ENCODE results near the gene KCNK16. TPM values are rescaled to one million over a fixed set of nuclear protein-coding genes. Genes with fewer than 3 reads are reported as not detected.

The KCNK16 gene
- total RNA-seq, 2 donors from 2014 or later: not detected

DNA sequence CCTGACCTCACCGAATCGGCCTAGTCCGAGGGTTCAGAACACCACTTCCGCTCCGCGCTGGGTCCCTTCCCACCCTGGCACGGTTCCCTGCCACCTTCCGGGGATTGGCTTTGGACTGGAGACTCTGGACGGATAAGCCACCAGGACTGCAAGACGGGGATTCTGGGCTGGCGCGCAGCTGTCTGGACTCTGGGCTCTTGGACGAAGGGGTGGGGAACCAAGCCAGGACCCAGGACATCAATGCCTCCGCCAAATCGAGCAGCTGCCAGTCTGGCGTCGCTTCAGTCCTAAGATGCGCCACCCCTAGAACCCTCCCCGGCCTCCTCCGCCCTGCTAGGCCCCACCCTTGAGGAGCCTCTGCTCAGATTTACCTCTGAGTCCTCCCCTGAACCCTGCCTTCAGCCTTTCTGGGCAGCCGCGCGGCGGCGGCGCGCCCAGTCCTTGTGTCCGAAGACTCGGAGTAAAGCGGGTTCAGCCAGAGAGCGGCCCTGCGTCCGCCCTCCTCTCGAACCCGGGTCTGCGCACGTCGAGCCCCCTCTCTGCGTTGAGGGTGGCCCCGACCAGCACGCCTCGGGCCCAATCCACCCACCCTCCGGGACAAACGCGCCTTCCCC is 9.5 kb downstream of the KCNK16 start:
- DNase-seq (ENCODE audit: low spot score) (no peak), ATAC-seq (no peak)
- Mint-ChIP-seq H3K27ac (no peak overlapping the region), H3K4me3 (no peak overlapping the region), H3K4me1 (ENCODE audit: low read depth in 2 of 2) (peaks cover 2 to 6% of the 10 kb centered on the region in 2 donors), H3K36me3 (no peaks in the 10 kb centered on the region), H3K27me3 (peaks cover 14 to 22% of the 10 kb centered on the region in 2 donors), H3K9me3 (no peaks in the 10 kb centered on the region)

DNA sequence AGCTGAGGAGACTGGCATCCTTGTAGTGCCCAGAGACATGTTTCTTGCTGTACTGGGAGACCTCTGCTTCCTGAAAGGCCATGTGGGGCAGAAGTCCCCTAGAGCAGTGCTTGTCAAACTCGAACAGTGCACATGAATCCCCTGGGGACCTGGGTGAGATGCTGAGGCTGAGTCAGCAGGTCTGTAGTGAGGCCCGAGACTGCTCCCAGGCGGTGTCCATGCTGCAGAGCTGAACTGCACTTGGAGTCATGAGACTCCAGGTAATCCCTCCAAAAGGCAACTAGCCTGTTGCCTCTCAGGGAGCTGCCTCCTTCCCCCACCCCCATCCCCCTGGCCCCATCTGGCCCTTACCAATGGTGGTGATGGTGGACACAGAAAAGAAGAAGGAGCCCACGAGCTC is 12.0 kb downstream of the KCNK16 start:
- H3K27ac Mint-ChIP-seq: no peak overlapping the region
- H3K4me3 Mint-ChIP-seq: no peak overlapping the region
- H3K27me3 Mint-ChIP-seq: peaks cover 14 to 21% of the 10 kb centered on the region in 2 donors
- DNase-seq (ENCODE audit: low spot score) (no peak), ATAC-seq (no peak)
- H3K4me1 Mint-ChIP-seq (ENCODE audit: low read depth in 2 of 2): peaks cover 2 to 6% of the 10 kb centered on the region in 2 donors
- H3K9me3 Mint-ChIP-seq: no peaks in the 10 kb centered on the region
- H3K36me3 Mint-ChIP-seq: no peaks in the 10 kb centered on the region

DNA sequence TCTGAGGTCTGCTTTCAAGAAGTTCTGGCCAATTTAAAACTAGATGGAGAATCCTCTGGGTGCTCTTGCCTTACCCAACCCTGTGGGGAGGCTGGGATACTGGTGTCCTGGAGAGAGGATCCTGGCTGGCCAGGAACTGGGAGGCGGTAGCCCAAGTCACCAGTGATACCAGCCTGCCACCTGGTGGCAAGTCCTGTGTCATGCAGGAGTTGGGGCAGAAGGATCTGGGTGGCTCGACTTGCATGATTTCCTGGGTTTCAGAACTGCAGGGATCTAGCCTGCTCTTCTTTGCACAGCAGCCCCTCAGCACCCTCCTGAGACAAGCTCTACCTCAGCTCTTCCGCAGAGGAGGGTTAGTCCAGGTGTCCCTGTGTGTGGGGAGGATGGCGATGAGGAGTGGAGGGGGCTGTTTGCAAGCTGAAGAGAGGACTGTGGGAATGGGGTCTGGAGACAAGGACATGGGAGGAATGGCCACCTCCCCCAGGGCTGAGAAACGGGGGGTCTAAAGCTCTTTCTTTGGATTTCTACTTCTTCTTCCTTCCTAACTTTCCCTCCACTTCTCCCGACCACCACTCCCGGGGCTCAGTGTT is 12.5 kb downstream of the KCNK16 start:
- ATAC-seq: peak; percentile 45 to 65
- H3K9me3 Mint-ChIP-seq: no peaks in the 10 kb centered on the region
- H3K4me1 Mint-ChIP-seq (ENCODE audit: low read depth in 2 of 2): peaks cover 2 to 6% of the 10 kb centered on the region in 2 donors
- no peaks in the 10 kb centered on the region for H3K36me3 Mint-ChIP-seq
- no peak overlapping the region for H3K4me3 Mint-ChIP-seq
- H3K27ac Mint-ChIP-seq: no peak overlapping the region
- no peak for DNase-seq (ENCODE audit: low spot score)
- H3K27me3 Mint-ChIP-seq: peaks cover 14 to 20% of the 10 kb centered on the region in 2 donors

DNA sequence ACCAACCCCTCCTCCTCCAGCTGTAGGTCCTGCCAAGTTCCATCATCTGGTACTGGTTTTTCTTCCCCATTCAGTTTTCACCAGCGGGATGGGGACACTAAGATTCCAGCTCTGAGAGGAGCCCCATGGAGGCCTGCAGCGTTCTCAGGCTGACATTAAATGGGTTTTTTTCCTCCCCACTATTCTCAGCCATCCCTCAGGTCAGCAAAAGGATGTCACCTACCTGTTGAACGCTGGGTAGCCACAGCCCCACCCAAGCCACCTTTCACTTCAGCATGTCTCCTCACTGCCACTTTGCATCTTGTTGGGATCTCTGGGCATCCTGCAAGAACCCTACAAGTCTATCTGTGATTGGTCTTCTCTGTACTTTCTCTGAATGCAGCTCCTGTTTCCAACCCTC is 15.0 kb downstream of the KCNK16 start:
- ATAC-seq: no peak
- H3K27ac Mint-ChIP-seq: no peak overlapping the region
- no peak for DNase-seq (ENCODE audit: low spot score)
- peaks cover 14 to 16% of the 10 kb centered on the region in 2 donors for H3K27me3 Mint-ChIP-seq
- H3K4me3 Mint-ChIP-seq: no peak overlapping the region
- peaks cover 6 to 9% of the 10 kb centered on the region in 2 donors for H3K4me1 Mint-ChIP-seq (ENCODE audit: low read depth in 2 of 2)
- H3K36me3 Mint-ChIP-seq: no peaks in the 10 kb centered on the region
- no peaks in the 10 kb centered on the region for H3K9me3 Mint-ChIP-seq

DNA sequence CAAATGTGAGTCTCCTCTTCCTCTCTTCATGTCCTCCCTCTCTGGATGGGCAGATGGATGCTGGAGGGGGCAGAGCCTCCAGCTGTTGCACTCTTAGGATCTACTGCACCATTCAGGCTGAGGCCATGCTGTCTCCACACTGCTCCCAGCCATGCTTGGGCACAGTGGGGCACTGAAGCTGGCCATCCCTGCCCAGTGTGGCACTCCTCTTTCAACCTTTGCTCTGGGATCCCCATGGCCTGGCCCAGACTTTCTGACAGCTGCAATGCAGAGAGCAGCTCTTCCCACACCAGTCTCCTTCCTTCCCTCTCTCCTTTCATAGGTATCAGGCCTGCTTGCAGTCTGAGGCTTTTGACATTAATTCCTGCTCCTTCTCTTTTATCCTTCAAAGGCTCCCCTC is 17.6 kb downstream of the KCNK16 start:
- peaks cover 2 to 9% of the 10 kb centered on the region in 2 donors for H3K4me1 Mint-ChIP-seq (ENCODE audit: low read depth in 2 of 2)
- H3K27me3 Mint-ChIP-seq: peaks cover 5 to 7% of the 10 kb centered on the region in 2 donors
- H3K9me3 Mint-ChIP-seq: no peaks in the 10 kb centered on the region
- ATAC-seq (no peak), DNase-seq (ENCODE audit: low spot score) (no peak)
- H3K36me3 Mint-ChIP-seq: no peaks in the 10 kb centered on the region
- H3K27ac Mint-ChIP-seq: no peak overlapping the region
- no peak overlapping the region for H3K4me3 Mint-ChIP-seq

DNA sequence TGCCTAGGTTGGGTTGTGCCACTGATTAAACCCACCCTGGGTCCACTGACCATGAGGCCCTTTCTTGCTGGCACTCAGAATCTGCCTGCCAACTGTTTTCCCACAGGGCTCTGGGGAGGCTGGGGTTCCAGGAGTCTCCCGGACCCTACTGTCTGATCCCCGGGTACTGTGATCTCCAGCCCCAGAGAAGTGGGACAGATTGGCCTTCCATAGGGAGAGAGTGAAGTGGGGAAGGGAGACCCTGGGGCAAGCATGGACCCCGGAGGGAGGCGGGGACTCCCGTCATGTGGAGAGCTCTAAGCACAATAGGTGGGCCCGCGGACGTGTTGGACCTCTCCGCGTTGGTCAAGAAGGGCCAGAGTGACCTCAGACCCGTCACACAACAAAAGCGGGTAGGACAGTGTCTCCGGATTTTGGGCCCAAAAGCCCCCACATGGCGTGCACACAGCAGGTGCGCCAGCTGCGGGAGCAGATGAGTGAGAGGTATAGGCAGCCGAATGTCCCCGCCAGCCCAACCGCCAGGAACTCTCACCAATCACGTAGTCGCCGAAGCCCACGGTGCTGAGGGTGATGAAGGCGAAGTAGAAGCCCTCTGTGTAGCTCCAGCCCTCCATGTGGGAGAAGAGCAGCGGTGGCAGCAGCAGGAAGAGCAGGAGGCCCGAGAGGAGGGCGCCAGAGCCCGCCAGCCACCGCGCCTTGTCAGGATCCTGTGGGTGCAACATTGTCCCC is 18.9 kb downstream of the KCNK16 start:
- DNase-seq (ENCODE audit: low spot score) (no peak), ATAC-seq (peak in 1 of 2 donors; percentile 24)
- H3K9me3 Mint-ChIP-seq: no peaks in the 10 kb centered on the region
- no peak overlapping the region for H3K4me3 Mint-ChIP-seq
- no peak overlapping the region for H3K27ac Mint-ChIP-seq
- peaks cover 3 to 7% of the 10 kb centered on the region in 2 donors for H3K27me3 Mint-ChIP-seq
- peaks cover 0 to 9% of the 10 kb centered on the region in 2 donors for H3K4me1 Mint-ChIP-seq (ENCODE audit: low read depth in 2 of 2)
- no peaks in the 10 kb centered on the region for H3K36me3 Mint-ChIP-seq

DNA sequence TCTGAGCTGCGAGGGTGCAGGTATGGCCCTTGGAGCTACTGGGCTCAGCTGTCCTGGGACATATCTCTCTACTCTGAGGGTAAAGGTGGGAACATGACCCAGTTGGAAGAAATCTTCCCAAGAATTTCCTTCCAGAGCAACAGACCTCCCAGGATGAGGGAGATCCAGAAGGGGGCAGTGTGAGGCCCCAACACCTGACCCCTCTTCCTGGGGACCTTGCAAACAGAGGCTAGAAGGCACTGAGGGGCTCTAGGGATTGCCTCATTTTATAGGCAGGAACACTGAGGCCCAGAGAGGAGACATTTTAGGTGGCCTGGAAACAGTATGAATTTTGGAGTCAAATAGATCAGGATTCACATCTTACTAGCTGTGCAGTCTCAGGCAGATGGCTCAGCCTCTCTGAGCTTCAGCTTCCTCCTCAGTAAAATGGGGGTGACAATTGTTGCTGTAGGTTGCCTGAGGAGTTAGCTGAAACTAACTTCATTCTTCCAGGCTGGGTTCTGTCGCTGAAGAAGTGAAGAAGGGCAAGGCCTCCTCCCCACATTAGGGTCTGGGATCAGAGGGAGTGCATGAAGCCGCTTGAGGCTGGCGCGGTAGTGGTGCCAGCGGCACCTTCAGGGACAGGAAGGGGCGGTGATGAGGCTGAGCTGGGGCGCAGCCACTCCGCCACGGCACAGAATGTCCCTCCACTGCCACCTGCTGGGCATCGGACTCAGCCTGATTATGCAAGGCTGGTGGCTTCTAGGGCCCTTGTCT is 19.7 kb downstream of the KCNK16 start:
- no peak overlapping the region for H3K27ac Mint-ChIP-seq
- peak; percentile 87 for DNase-seq (ENCODE audit: low spot score)
- H3K9me3 Mint-ChIP-seq: no peaks in the 10 kb centered on the region
- H3K27me3 Mint-ChIP-seq: peaks cover 2 to 7% of the 10 kb centered on the region in 2 donors
- no peaks in the 10 kb centered on the region for H3K36me3 Mint-ChIP-seq
- peak overlapping the region; percentile 18 for H3K4me3 Mint-ChIP-seq
- H3K4me1 Mint-ChIP-seq (ENCODE audit: low read depth in 2 of 2): peaks cover 0 to 9% of the 10 kb centered on the region in 2 donors
- ATAC-seq: peak; percentile 90 to 95

DNA sequence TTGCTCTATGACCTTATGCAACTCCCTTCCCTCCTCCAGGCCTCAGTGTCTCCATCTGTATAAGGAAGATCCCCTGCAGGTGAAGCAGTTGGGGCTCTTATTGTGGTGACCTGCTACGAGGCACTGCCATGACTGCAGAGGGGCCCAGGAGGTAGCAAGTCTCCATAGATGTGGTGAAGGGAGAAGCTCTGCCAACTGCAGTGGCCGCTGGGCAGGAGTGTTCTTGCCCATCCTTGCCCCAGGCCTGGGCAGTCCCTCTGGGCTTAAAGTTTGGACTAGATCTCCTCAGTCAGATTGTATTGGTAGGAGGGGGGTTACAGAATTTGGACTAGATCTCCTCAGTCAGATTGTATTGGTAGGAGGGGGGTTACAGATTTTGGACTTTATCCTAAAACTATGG is 20.5 kb downstream of the KCNK16 start:
- Mint-ChIP-seq H3K27ac (no peak overlapping the region), H3K4me1 (ENCODE audit: low read depth in 2 of 2) (peaks cover 0 to 9% of the 10 kb centered on the region in 2 donors), H3K27me3 (peaks cover 0 to 7% of the 10 kb centered on the region in 2 donors), H3K36me3 (no peaks in the 10 kb centered on the region), H3K4me3 (no peak overlapping the region), H3K9me3 (no peaks in the 10 kb centered on the region)
- DNase-seq (ENCODE audit: low spot score): no peak
- ATAC-seq: no peak

DNA sequence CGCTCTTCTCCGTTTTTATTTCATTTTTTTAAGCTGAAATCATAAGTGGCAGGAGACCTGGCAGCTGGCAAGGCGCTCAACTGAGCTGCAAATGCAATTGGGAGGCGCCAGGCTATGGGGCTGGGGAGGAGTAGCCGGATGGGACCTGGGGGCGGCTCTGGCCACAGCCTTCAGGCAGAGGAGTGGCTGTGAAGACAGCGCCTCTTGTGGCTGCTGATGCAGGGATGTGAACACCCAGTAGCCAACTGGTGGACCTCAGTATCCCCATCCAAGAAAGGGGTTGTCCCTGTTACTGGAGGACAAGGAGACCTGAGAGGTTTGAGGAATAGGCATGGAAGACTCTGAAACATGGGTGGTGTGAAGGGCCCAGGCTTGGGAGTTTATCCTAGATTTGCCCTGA is 20.9 kb downstream of the KCNK16 start:
- Mint-ChIP-seq H3K36me3 (no peaks in the 10 kb centered on the region), H3K27me3 (peaks cover 0 to 7% of the 10 kb centered on the region in 2 donors), H3K4me3 (no peak overlapping the region), H3K27ac (no peak overlapping the region), H3K9me3 (no peaks in the 10 kb centered on the region), H3K4me1 (ENCODE audit: low read depth in 2 of 2) (peaks cover 0 to 9% of the 10 kb centered on the region in 2 donors)
- no peak for ATAC-seq
- DNase-seq (ENCODE audit: low spot score): no peak

DNA sequence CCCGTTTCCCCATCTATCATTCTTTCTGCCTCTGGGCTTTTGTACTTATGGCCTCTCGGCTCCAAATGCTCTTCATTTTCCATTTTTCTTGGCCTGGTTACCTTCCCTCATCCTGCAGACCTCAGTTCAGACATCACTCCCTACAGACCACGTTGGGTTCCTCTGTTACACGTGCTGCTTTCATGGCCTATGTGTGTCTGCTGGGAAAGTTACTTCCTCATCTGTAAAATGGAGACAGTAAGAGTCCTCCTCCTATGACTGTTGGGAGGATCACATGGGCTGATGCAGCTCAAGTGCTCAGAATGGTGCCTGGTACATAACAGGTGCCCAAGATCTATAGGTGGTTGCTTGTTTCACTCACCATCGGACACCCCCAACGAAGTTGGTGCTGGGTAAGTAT is 21.8 kb downstream of the KCNK16 start:
- DNase-seq (ENCODE audit: low spot score) (no peak), ATAC-seq (no peak)
- Mint-ChIP-seq H3K36me3 (no peaks in the 10 kb centered on the region), H3K4me3 (no peak overlapping the region), H3K9me3 (no peaks in the 10 kb centered on the region), H3K4me1 (ENCODE audit: low read depth in 2 of 2) (peaks cover 0 to 9% of the 10 kb centered on the region in 2 donors), H3K27ac (no peak overlapping the region), H3K27me3 (peaks cover 0 to 7% of the 10 kb centered on the region in 2 donors)

DNA sequence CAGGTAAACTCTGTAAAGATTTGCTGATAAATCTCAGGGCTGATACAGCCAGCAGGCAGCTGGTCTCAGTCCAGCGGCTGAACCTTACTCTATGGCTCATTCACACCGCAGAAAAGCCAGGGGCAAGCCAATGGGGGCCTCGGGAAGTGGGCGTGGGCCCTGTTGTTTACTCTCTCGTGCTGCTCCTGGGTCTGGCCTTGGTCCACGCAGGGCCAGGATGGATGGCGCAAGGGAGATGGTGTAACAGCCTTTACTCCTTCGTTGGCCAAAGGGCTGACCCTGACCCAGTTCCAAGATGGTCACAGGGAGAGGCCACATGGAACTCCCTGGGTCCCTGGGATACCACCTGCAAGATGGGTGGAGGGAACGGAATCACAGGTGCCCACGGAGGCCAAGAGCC is 24.4 kb downstream of the KCNK16 start:
- peaks cover 0 to 18% of the 10 kb centered on the region in 2 donors for H3K27me3 Mint-ChIP-seq
- no peaks in the 10 kb centered on the region for H3K36me3 Mint-ChIP-seq
- peaks cover 0 to 8% of the 10 kb centered on the region in 2 donors for H3K4me1 Mint-ChIP-seq (ENCODE audit: low read depth in 2 of 2)
- DNase-seq (ENCODE audit: low spot score) (no peak), ATAC-seq (no peak)
- no peak overlapping the region for H3K4me3 Mint-ChIP-seq
- H3K9me3 Mint-ChIP-seq: no peaks in the 10 kb centered on the region
- H3K27ac Mint-ChIP-seq: no peak overlapping the region

DNA sequence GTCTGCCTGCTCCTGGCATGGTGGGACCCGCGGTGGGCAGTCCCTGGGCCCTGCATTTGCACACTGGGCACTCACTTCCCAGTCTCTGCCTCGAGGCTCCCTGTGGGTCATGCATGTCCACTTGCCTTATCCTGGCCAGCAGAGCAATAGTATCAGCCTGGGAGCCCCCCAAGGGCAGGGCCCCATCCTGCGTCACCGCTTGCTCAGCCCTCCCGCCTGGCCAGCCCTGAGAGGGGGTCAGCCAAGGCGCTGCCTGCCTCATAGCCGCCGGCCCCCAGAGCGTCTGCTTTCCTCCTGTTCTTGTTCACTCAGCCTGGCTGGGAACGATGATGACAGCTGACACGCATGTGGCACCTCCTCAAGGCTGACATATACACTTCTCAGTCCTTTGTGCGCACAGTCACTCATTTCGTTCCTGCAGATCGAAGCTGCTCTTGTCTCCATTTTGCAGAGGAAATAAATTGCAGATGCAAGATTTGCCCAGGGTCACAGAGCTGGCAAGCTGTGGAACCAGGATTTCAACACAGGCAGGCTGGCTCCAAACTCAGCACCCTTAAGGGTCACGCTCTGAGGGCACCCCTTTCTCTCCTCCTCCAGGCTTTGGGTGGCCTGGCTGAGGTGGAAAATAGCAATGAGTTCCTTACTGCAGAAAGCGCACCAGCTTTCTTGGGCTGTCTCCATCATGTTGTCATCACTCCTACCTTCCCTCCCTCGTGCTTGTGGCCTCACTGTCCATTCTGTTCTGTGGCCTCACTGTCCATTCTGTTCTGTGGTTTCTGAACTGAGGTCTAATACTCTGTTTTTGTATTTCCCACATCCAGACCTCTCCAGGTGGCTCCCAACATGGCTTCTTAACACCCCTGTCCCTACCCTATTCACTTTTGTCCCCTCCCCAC is 25.5 kb downstream of the KCNK16 start:
- Mint-ChIP-seq H3K9me3 (no peaks in the 10 kb centered on the region), H3K4me1 (ENCODE audit: low read depth in 2 of 2) (no peaks in the 10 kb centered on the region), H3K27ac (no peak overlapping the region), H3K36me3 (no peaks in the 10 kb centered on the region), H3K27me3 (peaks cover 7 to 29% of the 10 kb centered on the region in 2 donors), H3K4me3 (no peak overlapping the region)
- ATAC-seq: no peak
- DNase-seq (ENCODE audit: low spot score): no peak

DNA sequence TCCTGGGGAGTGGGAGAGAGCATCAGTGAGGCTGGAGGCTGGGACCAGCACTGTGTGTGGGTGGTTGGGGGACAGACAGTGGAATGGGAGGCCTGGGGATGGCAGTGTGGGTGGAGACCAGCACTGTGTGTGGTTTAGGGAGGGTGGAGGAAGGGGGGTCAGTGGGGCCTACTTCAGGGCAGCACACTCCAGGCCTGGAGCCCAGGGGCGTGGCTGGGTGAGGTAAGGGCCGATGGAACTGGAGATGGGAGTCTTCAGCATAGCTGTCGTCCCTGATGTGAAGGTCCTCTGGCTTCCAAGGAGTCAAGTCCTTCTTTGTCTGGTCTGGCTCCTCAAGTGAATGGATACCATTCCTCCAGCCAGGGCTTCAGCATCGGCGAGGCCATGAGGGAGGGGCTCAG is 26.9 kb downstream of the KCNK16 start:
- no peak for DNase-seq (ENCODE audit: low spot score)
- no peaks in the 10 kb centered on the region for H3K36me3 Mint-ChIP-seq
- H3K9me3 Mint-ChIP-seq: no peaks in the 10 kb centered on the region
- H3K4me1 Mint-ChIP-seq (ENCODE audit: low read depth in 2 of 2): no peaks in the 10 kb centered on the region
- peak in 1 of 2 donors; percentile 4 for ATAC-seq
- H3K4me3 Mint-ChIP-seq: no peak overlapping the region
- peaks cover 7 to 24% of the 10 kb centered on the region in 2 donors for H3K27me3 Mint-ChIP-seq
- no peak overlapping the region for H3K27ac Mint-ChIP-seq
